HepG2 (cell line): ENCODE results near the gene MRPL38. TPM values are rescaled to one million over a fixed set of nuclear protein-coding genes. Genes with fewer than 3 reads are reported as not detected.
A peak's percentile ranks its signal among the peaks of the same experiment; 100 is the strongest.

Experiments used
- AKAP8 ChIP-seq: sonication (generic); formaldehyde crosslinking; IDR thresholded peaks from 2 replicates; pipeline ENCODE4 v1.5.1; 2020; ENCODE audit warnings: mild to moderate bottlenecking, missing genetic modification reagents
- DMAP1 ChIP-seq: IDR thresholded peaks from 2 replicates; pipeline ENCODE4 v1.6.1; 2016
- GPN1 ChIP-seq: sonication (generic); formaldehyde crosslinking; IDR thresholded peaks from 2 replicates; pipeline ENCODE4 v1.5.1; 2020; ENCODE audit warnings: missing genetic modification reagents, borderline replicate concordance
- HNRNPLL ChIP-seq: fragments of 200-400 bp; formaldehyde crosslinking; IDR thresholded peaks from 2 replicates; pipeline ENCODE4 v1.6.1; 2017; ENCODE audit warnings: mild to moderate bottlenecking, low read depth, low read length; ENCODE audit not compliant: poor library complexity, severe bottlenecking
- NFKBIZ ChIP-seq: IDR thresholded peaks from 2 replicates; pipeline ENCODE4 v1.6.1; 2018; ENCODE audit warnings: missing genetic modification reagents, missing compliant biosample characterization
- PAX8 ChIP-seq: sonication (generic); formaldehyde crosslinking; IDR thresholded peaks from 2 replicates; pipeline ENCODE4 v1.8.0; 2022; ENCODE audit warnings: mild to moderate bottlenecking, missing genetic modification reagents, borderline replicate concordance
- PPARG ChIP-seq: conservative IDR thresholded peaks from 2 replicates; pipeline ENCODE4 v1.6.1; 2016; ENCODE audit warnings: missing biosample characterization, missing genetic modification reagents
- SOX5 ChIP-seq: IDR thresholded peaks from 2 replicates; pipeline ENCODE4 v1.6.1; 2016; ENCODE audit warnings: borderline replicate concordance
- SPEN ChIP-seq: sonication (generic); formaldehyde crosslinking; IDR thresholded peaks from 2 replicates; pipeline ENCODE4 v1.5.1; 2020; ENCODE audit warnings: low read depth, mild to moderate bottlenecking, missing genetic modification reagents
- ZNF558 ChIP-seq: sonication (generic); formaldehyde crosslinking; IDR thresholded peaks from 2 replicates; pipeline ENCODE4 v1.9.0; 2022; ENCODE audit warnings: mild to moderate bottlenecking, missing genetic modification reagents, borderline replicate concordance
- ZSCAN12 ChIP-seq: sonication (generic); formaldehyde crosslinking; IDR thresholded peaks from 2 replicates; pipeline ENCODE4 v1.9.0; 2021; ENCODE audit warnings: mild to moderate bottlenecking, missing genetic modification reagents
- polyA plus RNA-seq, 8 experiments: library from polyadenylated mRNA; depleted of rRNA in 3 of 8; stranded (reverse) in 7 of 8; unstranded in 1 of 8; fragments of >200 nt; fragmentation: Illumina TruSeq in 4 of 8; extraction: Trizol in 4 of 8; gene quantifications; 2 replicates each; pipeline versions ENCODE4 v1.2.1 to v1.2.3, GENCODE V29; 2011 to 2016; ENCODE audit warnings: low read depth in 4 of 8, missing spikeins in 1 of 8, mixed read lengths in 1 of 8; ENCODE audit not compliant: insufficient read depth in 1 of 8
- total RNA-seq, 5 experiments: library from RNA; depleted of rRNA; stranded (reverse); fragments of >200 nt; fragmentation: Illumina TruSeq; extraction: Trizol; gene quantifications; 2 replicates each; pipeline ENCODE4 v1.2.3, GENCODE V29; 2016; ENCODE audit warnings: low read depth in 1 of 5
- TF ChIP-seq, protein P1 (sequence below): sonication (generic); formaldehyde crosslinking; IDR thresholded peaks from 2 replicates; pipeline ENCODE4 v1.4.0; 2020; ENCODE audit warnings: mild to moderate bottlenecking, missing genetic modification reagents, borderline replicate concordance
- TF ChIP-seq, protein P2 (sequence below): sonication (generic); formaldehyde crosslinking; IDR thresholded peaks from 2 replicates; pipeline ENCODE4 v1.4.0; 2020; ENCODE audit warnings: missing genetic modification reagents, borderline replicate concordance
- TF ChIP-seq, protein P3 (sequence below): sonication (generic); formaldehyde crosslinking; conservative IDR thresholded peaks from 2 replicates; pipeline ENCODE4 v1.4.0; 2020; ENCODE audit warnings: mild to moderate bottlenecking, missing genetic modification reagents, moderate library complexity
- TF ChIP-seq, protein P4 (sequence below): sonication (generic); formaldehyde crosslinking; IDR thresholded peaks from 2 replicates; pipeline ENCODE4 v1.4.0; 2020; ENCODE audit warnings: missing genetic modification reagents

MRPL38 gene
- total and polyA plus RNA-seq, 2 of the 13 experiments (the other 11 are each of a cell fraction or from before 2014, with no cell fraction given): 83.7 to 125 TPM

DNA sequence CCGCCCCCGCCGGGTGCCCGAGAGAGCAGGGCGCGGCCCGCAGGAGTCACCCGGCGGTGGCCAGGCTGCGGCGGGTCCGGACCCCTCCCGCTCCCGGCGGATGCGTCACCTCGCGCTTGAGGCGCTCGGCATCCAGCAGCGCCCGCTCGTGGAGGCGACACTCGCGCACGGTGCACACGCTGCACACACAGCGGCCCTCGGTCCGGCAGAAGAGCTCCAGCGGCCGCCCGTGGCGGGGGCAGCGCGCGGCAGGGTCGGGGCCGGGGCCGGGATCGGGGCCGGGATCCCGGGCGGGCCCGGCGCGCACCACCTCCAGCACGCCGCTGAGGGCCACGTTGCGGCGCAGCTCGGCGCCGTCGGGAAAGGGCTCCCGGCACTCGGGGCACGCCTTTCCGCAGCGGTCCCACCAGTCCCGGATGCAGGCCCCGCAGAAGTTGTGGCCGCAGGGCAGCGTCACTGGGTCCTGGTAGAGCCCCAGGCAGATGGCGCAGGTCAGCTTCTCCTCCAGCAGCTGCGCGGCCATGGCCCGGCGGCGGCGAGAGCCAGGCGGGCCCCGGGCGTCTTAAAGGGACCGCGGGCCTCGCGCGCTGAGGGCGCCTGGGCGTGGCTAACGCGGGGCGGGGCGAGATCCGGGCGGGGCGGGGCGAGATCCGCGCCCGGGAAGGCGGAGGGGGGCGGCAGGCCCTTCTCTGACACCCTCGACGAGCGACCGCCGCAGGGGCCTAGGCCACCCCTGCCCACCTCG, 8.1 kb downstream of the MRPL38 start, which contains the start of gene TRIM65 (continued):
- TF ChIP-seq GPN1 (CRISPR knock-in tag) (0 out of 2 replicates have a peak, but pooled peaks have one; percentile 63), ZSCAN12 (CRISPR knock-in tag) (no peak), NFKBIZ (CRISPR knock-in tag) (peak; percentile 78; the same call in 1 of the 2 replicates), DMAP1 (CRISPR knock-in tag) (peak; percentile 88), SOX5 (CRISPR knock-in tag) (0 out of 2 replicates have a peak, but pooled peaks have one; percentile 3), AKAP8 (CRISPR knock-in tag) (peak; percentile 89), PPARG (no peak; the same call in 1 of the 2 replicates), PAX8 (no peak), SPEN (CRISPR knock-in tag) (peak; percentile 70), ZNF558 (CRISPR knock-in tag) (no peak), HNRNPLL (peak; percentile 83)
- TF ChIP-seq, protein P1, sequence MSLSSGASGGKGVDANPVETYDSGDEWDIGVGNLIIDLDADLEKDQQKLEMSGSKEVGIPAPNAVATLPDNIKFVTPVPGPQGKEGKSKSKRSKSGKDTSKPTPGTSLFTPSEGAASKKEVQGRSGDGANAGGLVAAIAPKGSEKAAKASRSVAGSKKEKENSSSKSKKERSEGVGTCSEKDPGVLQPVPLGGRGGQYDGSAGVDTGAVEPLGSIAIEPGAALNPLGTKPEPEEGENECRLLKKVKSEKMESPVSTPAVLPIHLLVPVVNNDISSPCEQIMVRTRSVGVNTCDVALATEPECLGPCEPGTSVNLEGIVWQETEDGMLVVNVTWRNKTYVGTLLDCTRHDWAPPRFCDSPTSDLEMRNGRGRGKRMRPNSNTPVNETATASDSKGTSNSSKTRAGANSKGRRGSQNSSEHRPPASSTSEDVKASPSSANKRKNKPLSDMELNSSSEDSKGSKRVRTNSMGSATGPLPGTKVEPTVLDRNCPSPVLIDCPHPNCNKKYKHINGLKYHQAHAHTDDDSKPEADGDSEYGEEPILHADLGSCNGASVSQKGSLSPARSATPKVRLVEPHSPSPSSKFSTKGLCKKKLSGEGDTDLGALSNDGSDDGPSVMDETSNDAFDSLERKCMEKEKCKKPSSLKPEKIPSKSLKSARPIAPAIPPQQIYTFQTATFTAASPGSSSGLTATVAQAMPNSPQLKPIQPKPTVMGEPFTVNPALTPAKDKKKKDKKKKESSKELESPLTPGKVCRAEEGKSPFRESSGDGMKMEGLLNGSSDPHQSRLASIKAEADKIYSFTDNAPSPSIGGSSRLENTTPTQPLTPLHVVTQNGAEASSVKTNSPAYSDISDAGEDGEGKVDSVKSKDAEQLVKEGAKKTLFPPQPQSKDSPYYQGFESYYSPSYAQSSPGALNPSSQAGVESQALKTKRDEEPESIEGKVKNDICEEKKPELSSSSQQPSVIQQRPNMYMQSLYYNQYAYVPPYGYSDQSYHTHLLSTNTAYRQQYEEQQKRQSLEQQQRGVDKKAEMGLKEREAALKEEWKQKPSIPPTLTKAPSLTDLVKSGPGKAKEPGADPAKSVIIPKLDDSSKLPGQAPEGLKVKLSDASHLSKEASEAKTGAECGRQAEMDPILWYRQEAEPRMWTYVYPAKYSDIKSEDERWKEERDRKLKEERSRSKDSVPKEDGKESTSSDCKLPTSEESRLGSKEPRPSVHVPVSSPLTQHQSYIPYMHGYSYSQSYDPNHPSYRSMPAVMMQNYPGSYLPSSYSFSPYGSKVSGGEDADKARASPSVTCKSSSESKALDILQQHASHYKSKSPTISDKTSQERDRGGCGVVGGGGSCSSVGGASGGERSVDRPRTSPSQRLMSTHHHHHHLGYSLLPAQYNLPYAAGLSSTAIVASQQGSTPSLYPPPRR: peak; percentile 36; the same call in 1 of the 2 replicates
- TF ChIP-seq, protein P2, sequence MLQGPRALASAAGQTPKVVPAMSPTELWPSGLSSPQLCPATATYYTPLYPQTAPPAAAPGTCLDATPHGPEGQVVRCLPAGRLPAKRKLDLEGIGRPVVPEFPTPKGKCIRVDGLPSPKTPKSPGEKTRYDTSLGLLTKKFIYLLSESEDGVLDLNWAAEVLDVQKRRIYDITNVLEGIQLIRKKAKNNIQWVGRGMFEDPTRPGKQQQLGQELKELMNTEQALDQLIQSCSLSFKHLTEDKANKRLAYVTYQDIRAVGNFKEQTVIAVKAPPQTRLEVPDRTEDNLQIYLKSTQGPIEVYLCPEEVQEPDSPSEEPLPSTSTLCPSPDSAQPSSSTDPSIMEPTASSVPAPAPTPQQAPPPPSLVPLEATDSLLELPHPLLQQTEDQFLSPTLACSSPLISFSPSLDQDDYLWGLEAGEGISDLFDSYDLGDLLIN (CRISPR knock-in tag): 0 out of 2 replicates have a peak, but pooled peaks have one; percentile 54
- TF ChIP-seq, protein P3, sequence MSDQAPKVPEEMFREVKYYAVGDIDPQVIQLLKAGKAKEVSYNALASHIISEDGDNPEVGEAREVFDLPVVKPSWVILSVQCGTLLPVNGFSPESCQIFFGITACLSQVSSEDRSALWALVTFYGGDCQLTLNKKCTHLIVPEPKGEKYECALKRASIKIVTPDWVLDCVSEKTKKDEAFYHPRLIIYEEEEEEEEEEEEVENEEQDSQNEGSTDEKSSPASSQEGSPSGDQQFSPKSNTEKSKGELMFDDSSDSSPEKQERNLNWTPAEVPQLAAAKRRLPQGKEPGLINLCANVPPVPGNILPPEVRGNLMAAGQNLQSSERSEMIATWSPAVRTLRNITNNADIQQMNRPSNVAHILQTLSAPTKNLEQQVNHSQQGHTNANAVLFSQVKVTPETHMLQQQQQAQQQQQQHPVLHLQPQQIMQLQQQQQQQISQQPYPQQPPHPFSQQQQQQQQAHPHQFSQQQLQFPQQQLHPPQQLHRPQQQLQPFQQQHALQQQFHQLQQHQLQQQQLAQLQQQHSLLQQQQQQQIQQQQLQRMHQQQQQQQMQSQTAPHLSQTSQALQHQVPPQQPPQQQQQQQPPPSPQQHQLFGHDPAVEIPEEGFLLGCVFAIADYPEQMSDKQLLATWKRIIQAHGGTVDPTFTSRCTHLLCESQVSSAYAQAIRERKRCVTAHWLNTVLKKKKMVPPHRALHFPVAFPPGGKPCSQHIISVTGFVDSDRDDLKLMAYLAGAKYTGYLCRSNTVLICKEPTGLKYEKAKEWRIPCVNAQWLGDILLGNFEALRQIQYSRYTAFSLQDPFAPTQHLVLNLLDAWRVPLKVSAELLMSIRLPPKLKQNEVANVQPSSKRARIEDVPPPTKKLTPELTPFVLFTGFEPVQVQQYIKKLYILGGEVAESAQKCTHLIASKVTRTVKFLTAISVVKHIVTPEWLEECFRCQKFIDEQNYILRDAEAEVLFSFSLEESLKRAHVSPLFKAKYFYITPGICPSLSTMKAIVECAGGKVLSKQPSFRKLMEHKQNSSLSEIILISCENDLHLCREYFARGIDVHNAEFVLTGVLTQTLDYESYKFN (CRISPR knock-in tag): no peak; the same call in 1 of the 2 replicates
- TF ChIP-seq, protein P4, sequence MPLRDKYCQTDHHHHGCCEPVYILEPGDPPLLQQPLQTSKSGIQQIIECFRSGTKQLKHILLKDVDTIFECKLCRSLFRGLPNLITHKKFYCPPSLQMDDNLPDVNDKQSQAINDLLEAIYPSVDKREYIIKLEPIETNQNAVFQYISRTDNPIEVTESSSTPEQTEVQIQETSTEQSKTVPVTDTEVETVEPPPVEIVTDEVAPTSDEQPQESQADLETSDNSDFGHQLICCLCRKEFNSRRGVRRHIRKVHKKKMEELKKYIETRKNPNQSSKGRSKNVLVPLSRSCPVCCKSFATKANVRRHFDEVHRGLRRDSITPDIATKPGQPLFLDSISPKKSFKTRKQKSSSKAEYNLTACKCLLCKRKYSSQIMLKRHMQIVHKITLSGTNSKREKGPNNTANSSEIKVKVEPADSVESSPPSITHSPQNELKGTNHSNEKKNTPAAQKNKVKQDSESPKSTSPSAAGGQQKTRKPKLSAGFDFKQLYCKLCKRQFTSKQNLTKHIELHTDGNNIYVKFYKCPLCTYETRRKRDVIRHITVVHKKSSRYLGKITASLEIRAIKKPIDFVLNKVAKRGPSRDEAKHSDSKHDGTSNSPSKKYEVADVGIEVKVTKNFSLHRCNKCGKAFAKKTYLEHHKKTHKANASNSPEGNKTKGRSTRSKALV (CRISPR knock-in tag): peak; percentile 66; the same call in 1 of the 2 replicates
